Measurements from ENCODE around the gene GNG14.

DNA sequence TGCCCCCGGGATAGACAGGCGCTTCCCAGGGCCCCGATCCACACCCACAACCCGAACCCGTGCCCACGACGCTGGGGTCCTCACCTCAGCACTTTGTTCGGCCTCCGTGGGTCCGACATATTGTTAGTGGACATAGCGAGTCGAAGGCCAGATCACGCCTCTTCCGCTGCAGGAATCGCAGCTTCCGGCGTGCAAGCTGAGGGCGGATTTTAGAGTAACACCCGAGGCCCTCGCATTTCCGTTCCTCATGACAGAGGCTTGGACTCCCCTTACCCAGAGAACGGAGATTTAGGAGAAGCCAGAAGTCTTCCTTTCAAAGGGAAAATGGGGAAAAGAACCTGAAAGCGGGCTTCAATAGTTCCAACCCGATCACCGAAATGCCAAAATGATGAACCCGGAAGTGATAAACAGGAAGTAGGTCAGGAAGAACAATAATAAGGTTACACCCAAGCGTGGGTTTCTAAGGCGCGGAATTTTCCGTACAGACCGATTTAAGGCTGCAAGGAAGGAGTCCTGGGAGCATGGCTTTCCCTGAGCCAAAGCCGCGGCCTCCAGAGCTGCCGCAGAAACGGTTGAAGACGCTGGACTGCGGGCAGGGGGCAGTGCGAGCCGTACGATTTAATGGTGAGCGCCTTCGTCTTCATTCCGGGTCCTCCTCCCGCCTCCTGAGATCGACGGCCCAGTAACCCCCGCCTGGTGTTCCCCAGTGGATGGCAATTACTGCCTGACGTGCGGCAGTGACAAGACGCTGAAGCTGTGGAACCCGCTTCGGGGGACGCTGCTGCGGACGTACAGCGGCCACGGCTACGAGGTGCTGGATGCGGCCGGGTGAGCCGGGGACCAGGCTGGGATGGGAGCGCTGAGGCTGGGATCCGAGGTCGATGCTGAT is 18.3 kb upstream of the GNG14 start:
- TF ChIP-seq, protein P1, sequence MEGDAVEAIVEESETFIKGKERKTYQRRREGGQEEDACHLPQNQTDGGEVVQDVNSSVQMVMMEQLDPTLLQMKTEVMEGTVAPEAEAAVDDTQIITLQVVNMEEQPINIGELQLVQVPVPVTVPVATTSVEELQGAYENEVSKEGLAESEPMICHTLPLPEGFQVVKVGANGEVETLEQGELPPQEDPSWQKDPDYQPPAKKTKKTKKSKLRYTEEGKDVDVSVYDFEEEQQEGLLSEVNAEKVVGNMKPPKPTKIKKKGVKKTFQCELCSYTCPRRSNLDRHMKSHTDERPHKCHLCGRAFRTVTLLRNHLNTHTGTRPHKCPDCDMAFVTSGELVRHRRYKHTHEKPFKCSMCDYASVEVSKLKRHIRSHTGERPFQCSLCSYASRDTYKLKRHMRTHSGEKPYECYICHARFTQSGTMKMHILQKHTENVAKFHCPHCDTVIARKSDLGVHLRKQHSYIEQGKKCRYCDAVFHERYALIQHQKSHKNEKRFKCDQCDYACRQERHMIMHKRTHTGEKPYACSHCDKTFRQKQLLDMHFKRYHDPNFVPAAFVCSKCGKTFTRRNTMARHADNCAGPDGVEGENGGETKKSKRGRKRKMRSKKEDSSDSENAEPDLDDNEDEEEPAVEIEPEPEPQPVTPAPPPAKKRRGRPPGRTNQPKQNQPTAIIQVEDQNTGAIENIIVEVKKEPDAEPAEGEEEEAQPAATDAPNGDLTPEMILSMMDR (IDR thresholded peaks at IDR 0.05; ENCODE audit: borderline replicate concordance, extremely low read depth, low read length, poor library complexity, severe bottlenecking): peak; percentile 23
- TF ChIP-seq EZH2 (IDR thresholded peaks at IDR 0.05; ENCODE audit: borderline replicate concordance, low read depth, low read length, severe bottlenecking): no peak
